Neuronal stem cell (in vitro differentiated cells): ENCODE results near the gene CDH23.

Source experiments
- DNase-seq: peaks from one replicate; pipeline ENCODE4 v3.0.0-alpha.2; 2013; ENCODE audit warnings: low spot score
- H2AFZ ChIP-seq: one replicate; pipeline ENCODE4 v1.6.1; 2013; ENCODE audit warnings: mild to moderate bottlenecking, low read length, inconsistent platforms
- H2AK5ac ChIP-seq: 2 replicates; pipeline ENCODE4 v1.6.1; 2013; ENCODE audit warnings: low read depth, mild to moderate bottlenecking, inconsistent platforms, low read length, moderate library complexity, mixed read lengths
- H2BK120ac ChIP-seq: 2 replicates; pipeline ENCODE4 v1.6.1; 2013; ENCODE audit warnings: low read depth, mild to moderate bottlenecking, inconsistent platforms, low read length, moderate library complexity, mixed read lengths
- H2BK12ac ChIP-seq: one replicate; pipeline ENCODE4 v1.6.1; 2013; ENCODE audit warnings: low read length, inconsistent platforms
- H2BK15ac ChIP-seq: 2 replicates; pipeline ENCODE4 v1.6.1; 2013; ENCODE audit warnings: mild to moderate bottlenecking, low read length, inconsistent platforms, mixed read lengths
- H2BK5ac ChIP-seq: one replicate; pipeline ENCODE4 v1.6.1; 2013; ENCODE audit warnings: inconsistent platforms, mild to moderate bottlenecking, low read length, moderate library complexity
- H3K14ac ChIP-seq: one replicate; pipeline ENCODE4 v1.6.1; 2013; ENCODE audit warnings: low read length, inconsistent platforms
- H3K18ac ChIP-seq: 2 replicates; pipeline ENCODE4 v1.6.1; 2013; ENCODE audit warnings: low read length, inconsistent platforms
- H3K23ac ChIP-seq: 2 replicates; pipeline ENCODE4 v1.6.1; 2013; ENCODE audit warnings: low read depth, mild to moderate bottlenecking, mixed read lengths, low read length, inconsistent platforms; ENCODE audit not compliant: poor library complexity
- H3K27ac ChIP-seq: replicated peaks from 3 replicates; pipeline ENCODE4 v1.5.1; 2013; ENCODE audit warnings: low read length, inconsistent platforms
- H3K27me3 ChIP-seq, 3 experiments: 2 replicates each; pipeline ENCODE4 v1.6.1; 2013; ENCODE audit warnings: low read length in 3 of 3, mild to moderate bottlenecking in 2 of 3, inconsistent platforms in 1 of 3, low read depth in 1 of 3, mixed read lengths in 1 of 3, moderate library complexity in 1 of 3; ENCODE audit not compliant: control insufficient read depth in 3 of 3, insufficient read depth in 3 of 3
- H3K36me3 ChIP-seq, 2 donors: replicated peaks in 1 of 2; 2 replicates each; pipeline ENCODE4 v1.6.1; 2013; ENCODE audit warnings: low read length in 2 of 2; ENCODE audit not compliant: control insufficient read depth in 2 of 2, insufficient read depth in 2 of 2
- H3K4ac ChIP-seq: 2 replicates; pipeline ENCODE4 v1.6.1; 2013; ENCODE audit warnings: inconsistent platforms, mild to moderate bottlenecking, low read length, moderate library complexity
- H3K4me1 ChIP-seq, 2 donors: 1 replicate in 1 of 2; 2 replicates in 1 of 2; pipeline ENCODE4 v1.6.1; 2013; ENCODE audit warnings: low read length in 2 of 2, low read depth in 1 of 2; ENCODE audit not compliant: control insufficient read depth in 2 of 2, insufficient read depth in 1 of 2
- H3K4me2 ChIP-seq: one replicate; pipeline ENCODE4 v1.6.1; 2013; ENCODE audit warnings: mild to moderate bottlenecking, low read length, inconsistent platforms; ENCODE audit not compliant: insufficient read depth, poor library complexity, severe bottlenecking
- H3K4me3 ChIP-seq, 2 donors: 2 replicates each; pipeline ENCODE4 v1.5.1; 2013; ENCODE audit warnings: low read length in 2 of 2, mild to moderate bottlenecking in 2 of 2, inconsistent platforms in 1 of 2, moderate library complexity in 1 of 2
- H3K79me1 ChIP-seq: one replicate; pipeline ENCODE4 v1.6.1; 2013; ENCODE audit warnings: low read depth, mild to moderate bottlenecking, inconsistent platforms, low read length, moderate library complexity
- H3K9ac ChIP-seq: one replicate; pipeline ENCODE4 v1.6.1; 2013; ENCODE audit warnings: mild to moderate bottlenecking, low read depth, low read length, inconsistent platforms; ENCODE audit not compliant: poor library complexity
- H3K9me3 ChIP-seq, 2 donors: replicated peaks in 1 of 2; 2 replicates each; pipeline versions ENCODE3 to v1.6.1; 2013; ENCODE audit warnings: low read length in 2 of 2, mild to moderate bottlenecking in 2 of 2, inconsistent platforms in 1 of 2, low read depth in 1 of 2, mixed read lengths in 1 of 2, moderate library complexity in 1 of 2; ENCODE audit not compliant: control insufficient read depth in 2 of 2, insufficient read depth in 1 of 2
- H4K8ac ChIP-seq: one replicate; pipeline ENCODE4 v1.6.1; 2013; ENCODE audit warnings: low read depth, mild to moderate bottlenecking, inconsistent platforms, low read length, moderate library complexity
- H4K91ac ChIP-seq: one replicate; pipeline ENCODE4 v1.6.1; 2013; ENCODE audit warnings: low read length, low read depth, mild to moderate bottlenecking, inconsistent platforms; ENCODE audit not compliant: poor library complexity
- WGBS, 2 donors: extraction: QIAGEN DNeasy Blood & Tissue Kit; methylation state at CpG; one replicate each; pipeline ENCODE4 v1.1.7; 2013; ENCODE audit warnings: missing lambda C conversion rate in 2 of 2, mixed read lengths in 1 of 2; ENCODE audit not compliant: insufficient read length in 2 of 2, insufficient replicate concordance in 1 of 2; ENCODE audit errors: extremely low coverage in 2 of 2; 5-methylcytosine and 5-hydroxymethylcytosine counted together

Gene CDH23

DNA sequence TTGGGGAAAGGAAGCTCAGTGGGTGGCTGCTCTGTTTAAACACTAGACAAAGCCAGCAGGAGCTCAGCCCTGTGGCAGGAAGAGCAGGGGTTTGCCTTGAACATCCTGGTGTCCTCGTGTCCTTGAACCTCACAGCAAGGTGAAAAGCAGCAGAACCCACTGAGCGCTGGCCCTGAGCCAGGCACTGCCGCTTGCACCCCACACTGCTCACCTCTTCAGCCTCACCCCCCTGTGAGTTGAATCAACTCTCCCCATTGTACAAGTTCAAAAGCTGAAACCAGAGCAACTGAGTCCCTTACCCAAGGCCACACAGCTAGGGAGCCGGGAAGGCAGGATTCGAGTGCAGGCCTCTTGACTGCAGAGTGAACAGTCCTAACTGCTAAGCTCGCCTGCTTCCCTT, 45.6 kb upstream of the CDH23 start:
- no peaks in the 10 kb centered on the region for H3K9me3 ChIP-seq
- H4K8ac ChIP-seq = no peak overlapping the region
- no peaks in the 10 kb centered on the region for H3K27me3 ChIP-seq
- no peak overlapping the region for H2AK5ac ChIP-seq
- H3K27ac ChIP-seq = no peak overlapping the region
- H2BK12ac ChIP-seq = no peak overlapping the region
- no peak overlapping the region for H2BK120ac ChIP-seq
- no CpG with 5 or more reads among the region's 6 CpGs for WGBS, 2 donors
- H4K91ac ChIP-seq = no peak overlapping the region
- H3K23ac ChIP-seq = no peak overlapping the region
- no peak overlapping the region for H3K9ac ChIP-seq
- no peak for DNase-seq
- no peak overlapping the region for H3K14ac ChIP-seq
- H3K18ac ChIP-seq = no peak overlapping the region
- H2BK5ac ChIP-seq = no peak overlapping the region
- no peak overlapping the region for H2BK15ac ChIP-seq
- H3K4ac ChIP-seq = no peak overlapping the region
- no peaks in the 10 kb centered on the region for H3K79me1 ChIP-seq
- no peaks in the 10 kb centered on the region for H3K4me1 ChIP-seq
- no peak overlapping the region for H3K4me3 ChIP-seq
- H2AFZ ChIP-seq = no peak overlapping the region
- H3K4me2 ChIP-seq = no peak overlapping the region
- H3K36me3 ChIP-seq = no peaks in the 10 kb centered on the region

DNA sequence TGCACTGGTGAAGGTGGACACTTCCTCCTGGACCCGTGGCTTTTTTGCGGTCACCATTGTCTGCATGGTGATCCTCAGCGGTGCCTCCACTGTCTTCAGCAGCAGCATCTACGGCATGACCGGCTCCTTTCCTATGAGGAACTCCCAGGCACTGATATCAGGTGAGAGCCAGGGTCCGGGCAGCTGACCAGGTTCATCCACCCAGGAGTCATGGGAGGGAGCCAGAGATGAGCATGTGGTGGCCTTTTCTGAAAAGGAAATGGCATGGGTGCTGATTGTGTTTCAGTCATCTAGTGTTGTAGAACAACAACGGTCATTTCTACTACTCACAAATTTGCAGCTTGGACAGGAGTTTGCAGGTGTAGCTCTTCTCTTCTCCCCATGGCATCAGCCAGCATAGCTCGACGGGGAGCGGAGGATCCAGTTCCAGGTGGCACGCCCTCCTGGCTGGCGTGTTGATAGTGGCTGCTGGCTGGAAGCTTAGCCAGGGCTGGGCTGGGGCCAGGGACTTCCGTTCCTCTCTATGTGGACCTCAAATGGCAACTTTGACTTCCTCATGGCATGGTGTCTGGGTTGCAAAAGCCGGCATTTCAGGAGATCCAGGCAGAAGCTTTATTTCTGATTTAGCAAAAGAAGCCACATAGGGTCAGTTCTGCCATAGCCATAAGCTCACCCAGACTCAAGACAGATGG, 44.9 kb upstream of the CDH23 start:
- Histone ChIP-seq H3K27ac (no peak overlapping the region), H3K18ac (no peak overlapping the region), H2BK5ac (no peak overlapping the region), H3K9ac (no peak overlapping the region), H2BK12ac (no peak overlapping the region), H3K4me1 (no peaks in the 10 kb centered on the region), H3K79me1 (no peaks in the 10 kb centered on the region), H2AK5ac (no peak overlapping the region), H3K4me3 (no peak overlapping the region), H3K27me3 (no peaks in the 10 kb centered on the region), H2AFZ (no peak overlapping the region), H3K36me3 (no peaks in the 10 kb centered on the region), H3K14ac (no peak overlapping the region), H4K91ac (no peak overlapping the region), H3K23ac (no peak overlapping the region), H3K4me2 (no peak overlapping the region), H2BK120ac (no peak overlapping the region), H3K4ac (no peak overlapping the region), H4K8ac (no peak overlapping the region), H3K9me3 (no peaks in the 10 kb centered on the region), H2BK15ac (no peak overlapping the region)
- no peak for DNase-seq
- WGBS, 2 donors = no CpG with 5 or more reads among the region's 14 CpGs

DNA sequence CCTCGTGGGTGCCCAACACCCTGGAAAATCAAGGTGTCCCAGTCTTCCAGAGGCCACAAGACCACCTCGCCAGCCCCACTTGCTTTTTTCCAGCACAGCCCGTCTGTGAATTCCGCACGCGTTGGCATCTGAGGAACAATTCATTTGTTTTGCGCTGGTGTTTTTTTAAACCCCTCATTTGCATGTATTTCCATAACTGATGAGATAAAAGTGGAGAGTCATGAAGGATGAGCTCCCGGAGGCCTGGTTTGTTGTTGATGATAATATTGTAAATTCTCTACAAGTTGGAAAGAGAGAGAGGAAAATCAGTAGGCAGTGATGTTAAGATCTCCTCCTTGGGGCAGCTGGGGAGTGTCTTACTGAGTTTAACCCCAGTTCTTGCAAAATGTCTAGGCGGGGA, 43.1 kb upstream of the CDH23 start:
- WGBS, 2 donors = no CpG with 5 or more reads among the region's 9 CpGs
- Histone ChIP-seq H3K4me2 (no peak overlapping the region), H2BK5ac (no peak overlapping the region), H2BK120ac (no peak overlapping the region), H3K27ac (no peak overlapping the region), H3K18ac (no peak overlapping the region), H4K91ac (no peak overlapping the region), H3K4ac (no peak overlapping the region), H2BK15ac (no peak overlapping the region), H4K8ac (no peak overlapping the region), H3K9ac (no peak overlapping the region), H3K9me3 (no peaks in the 10 kb centered on the region), H2BK12ac (no peak overlapping the region), H2AK5ac (no peak overlapping the region), H3K23ac (no peak overlapping the region), H2AFZ (no peak overlapping the region), H3K79me1 (no peaks in the 10 kb centered on the region), H3K36me3 (no peaks in the 10 kb centered on the region), H3K4me3 (no peak overlapping the region), H3K27me3 (no peaks in the 10 kb centered on the region), H3K4me1 (no peaks in the 10 kb centered on the region), H3K14ac (no peak overlapping the region)
- DNase-seq = no peak

DNA sequence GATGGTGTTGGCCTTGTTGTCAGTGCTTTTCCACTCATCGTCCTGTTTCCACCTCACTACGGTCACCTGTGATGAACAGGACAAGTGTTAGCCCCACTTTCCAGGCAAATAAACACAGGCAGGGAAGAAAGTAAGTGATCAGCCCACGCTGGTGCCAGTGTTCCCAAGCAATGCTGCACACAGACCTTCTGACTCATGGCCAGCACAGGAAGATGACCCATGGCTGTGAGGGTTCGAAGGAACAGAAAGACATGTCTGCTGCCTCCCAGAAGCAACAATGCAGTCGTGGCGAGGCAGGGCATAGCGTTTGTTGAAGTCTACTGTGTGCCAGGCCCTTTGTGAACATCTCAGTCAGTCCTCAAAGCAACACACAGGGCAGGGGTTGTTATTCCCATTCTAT, 41.9 kb upstream of the CDH23 start:
- H3K9me3 ChIP-seq = no peaks in the 10 kb centered on the region
- peak overlapping the region in 1 of 2 donors; percentile 21 for H3K4me3 ChIP-seq
- H2BK120ac ChIP-seq = no peak overlapping the region
- H3K4me2 ChIP-seq = no peak overlapping the region
- no peak overlapping the region for H2BK15ac ChIP-seq
- H3K79me1 ChIP-seq = no peaks in the 10 kb centered on the region
- H4K91ac ChIP-seq = no peak overlapping the region
- no peak overlapping the region for H4K8ac ChIP-seq
- H2AK5ac ChIP-seq = no peak overlapping the region
- H2BK5ac ChIP-seq = no peak overlapping the region
- WGBS, 2 donors = no CpG with 5 or more reads among the region's 7 CpGs
- H3K36me3 ChIP-seq = no peaks in the 10 kb centered on the region
- no peak for DNase-seq
- no peaks in the 10 kb centered on the region for H3K4me1 ChIP-seq
- H3K4ac ChIP-seq = no peak overlapping the region
- no peak overlapping the region for H3K14ac ChIP-seq
- H3K27me3 ChIP-seq = no peaks in the 10 kb centered on the region
- H2AFZ ChIP-seq = no peak overlapping the region
- no peak overlapping the region for H3K27ac ChIP-seq
- peak overlapping the region; percentile 12 for H2BK12ac ChIP-seq
- H3K23ac ChIP-seq = no peak overlapping the region
- no peak overlapping the region for H3K9ac ChIP-seq
- H3K18ac ChIP-seq = no peak overlapping the region
